Suprapubic skin (tissue), 4 donors: ENCODE measurements around the gene PDIA3.

Source experiments
- CTCF ChIP-seq, 2 donors: fragments of 200-600 bp in 1 of 2; fragments of 450-650 bp in 1 of 2; sonication (generic) in 1 of 2; IDR thresholded peaks; one replicate each; pipeline ENCODE4 v1.5.1; 2016 to 2019; ENCODE audit warnings: antibody characterized with exemption in 2 of 2, mild to moderate bottlenecking in 1 of 2, moderate library complexity in 1 of 2
- EP300 ChIP-seq: sonication (generic); formaldehyde crosslinking; IDR thresholded peaks from one replicate; pipeline ENCODE4 v1.6.1; 2017; ENCODE audit warnings: antibody characterized with exemption
- POLR2A ChIP-seq, 2 donors: fragments of 450-650 bp; IDR thresholded peaks; one replicate each; pipeline ENCODE4 v1.6.1; 2017; ENCODE audit warnings: antibody characterized with exemption in 2 of 2, mild to moderate bottlenecking in 2 of 2, moderate library complexity in 2 of 2
- POLR2AphosphoS5 ChIP-seq, 3 donors: sonication (generic); formaldehyde crosslinking; IDR thresholded peaks; one replicate each; pipeline ENCODE4 v1.6.1; 2017; ENCODE audit warnings: antibody characterized with exemption in 3 of 3

GRCh38 chr15:43799209-43799944 lies 53.1 kb downstream of the PDIA3 start:
- TF ChIP-seq CTCF (IDR thresholded peaks at IDR 0.05) (no peak), POLR2AphosphoS5 (IDR thresholded peaks at IDR 0.05) (no peak), POLR2A (IDR thresholded peaks at IDR 0.05) (no peak), EP300 (no peak)
